GM23338 (cell line): ENCODE data around the gene FCHSD2.

ENCODE experiments used
- CREB1 ChIP-seq: fragments of 250-450 bp; sonication (Bioruptor Pico); IDR thresholded peaks from 2 replicates; pipeline ENCODE4 v1.5.0; 2020; ENCODE audit warnings: low read depth, mild to moderate bottlenecking, moderate library complexity
- EZH2 ChIP-seq: fragments of 200-600 bp; sonication (generic); IDR thresholded peaks from one replicate; pipeline ENCODE4 v1.8.0; 2017; ENCODE audit warnings: antibody characterized with exemption, mild to moderate bottlenecking, low read depth; ENCODE audit not compliant: unreplicated experiment
- EZH2phosphoT487 ChIP-seq: fragments of 200-600 bp; sonication (generic); IDR thresholded peaks from one replicate; pipeline ENCODE4 v1.8.1; 2018; ENCODE audit warnings: antibody characterized with exemption; ENCODE audit not compliant: unreplicated experiment
- POLR2AphosphoS5 ChIP-seq: IDR thresholded peaks from 2 replicates; pipeline ENCODE4 v1.6.1; 2016; ENCODE audit warnings: antibody characterized with exemption, low read depth
- ZNF114 ChIP-seq: fragments of 250-450 bp; sonication (Bioruptor Pico); IDR thresholded peaks from 2 replicates; pipeline ENCODE4 v1.5.0; 2020; ENCODE audit warnings: mild to moderate bottlenecking, moderate library complexity
- TF ChIP-seq, protein P1 (sequence below), 2 experiments: fragments of 200-600 bp in 1 of 2; sonication (generic) in 1 of 2; conservative IDR thresholded peaks; 2 replicates each; pipeline versions ENCODE4 v1.5.1 to v1.6.1; 2016 to 2017; ENCODE audit warnings: antibody characterized with exemption in 2 of 2, low read depth in 2 of 2, mild to moderate bottlenecking in 2 of 2, moderate library complexity in 1 of 2

DNA sequence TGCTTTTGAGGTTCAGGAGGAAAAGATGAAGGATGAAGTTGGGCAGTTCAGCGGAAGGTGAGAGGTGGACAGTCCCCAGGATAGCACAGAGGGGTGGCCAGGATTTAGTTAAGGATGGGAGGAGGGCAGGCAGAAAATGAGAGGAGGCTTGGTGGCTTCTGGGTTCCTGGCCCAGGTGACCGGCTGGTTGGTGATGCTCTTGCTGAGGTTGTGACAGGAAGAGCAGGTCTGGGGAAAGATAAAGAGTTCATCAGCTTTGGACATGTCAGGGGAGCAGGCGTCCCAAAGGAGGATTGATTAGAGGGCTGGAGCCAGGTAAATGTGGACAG is 48.4 kb upstream of the FCHSD2 start:
- TF ChIP-seq, protein P1, sequence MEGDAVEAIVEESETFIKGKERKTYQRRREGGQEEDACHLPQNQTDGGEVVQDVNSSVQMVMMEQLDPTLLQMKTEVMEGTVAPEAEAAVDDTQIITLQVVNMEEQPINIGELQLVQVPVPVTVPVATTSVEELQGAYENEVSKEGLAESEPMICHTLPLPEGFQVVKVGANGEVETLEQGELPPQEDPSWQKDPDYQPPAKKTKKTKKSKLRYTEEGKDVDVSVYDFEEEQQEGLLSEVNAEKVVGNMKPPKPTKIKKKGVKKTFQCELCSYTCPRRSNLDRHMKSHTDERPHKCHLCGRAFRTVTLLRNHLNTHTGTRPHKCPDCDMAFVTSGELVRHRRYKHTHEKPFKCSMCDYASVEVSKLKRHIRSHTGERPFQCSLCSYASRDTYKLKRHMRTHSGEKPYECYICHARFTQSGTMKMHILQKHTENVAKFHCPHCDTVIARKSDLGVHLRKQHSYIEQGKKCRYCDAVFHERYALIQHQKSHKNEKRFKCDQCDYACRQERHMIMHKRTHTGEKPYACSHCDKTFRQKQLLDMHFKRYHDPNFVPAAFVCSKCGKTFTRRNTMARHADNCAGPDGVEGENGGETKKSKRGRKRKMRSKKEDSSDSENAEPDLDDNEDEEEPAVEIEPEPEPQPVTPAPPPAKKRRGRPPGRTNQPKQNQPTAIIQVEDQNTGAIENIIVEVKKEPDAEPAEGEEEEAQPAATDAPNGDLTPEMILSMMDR (conservative IDR thresholded peaks at IDR 0.05; ENCODE audit: low read depth in 2 of 2) = no peak
- TF ChIP-seq EZH2 (no peak), EZH2phosphoT487 (no peak), CREB1 (CRISPR knock-in tag) (no peak), ZNF114 (CRISPR knock-in tag) (no peak), POLR2AphosphoS5 (no peak)
